Measurements from ENCODE around the gene SFTPB.

The SFTPB gene

DNA sequence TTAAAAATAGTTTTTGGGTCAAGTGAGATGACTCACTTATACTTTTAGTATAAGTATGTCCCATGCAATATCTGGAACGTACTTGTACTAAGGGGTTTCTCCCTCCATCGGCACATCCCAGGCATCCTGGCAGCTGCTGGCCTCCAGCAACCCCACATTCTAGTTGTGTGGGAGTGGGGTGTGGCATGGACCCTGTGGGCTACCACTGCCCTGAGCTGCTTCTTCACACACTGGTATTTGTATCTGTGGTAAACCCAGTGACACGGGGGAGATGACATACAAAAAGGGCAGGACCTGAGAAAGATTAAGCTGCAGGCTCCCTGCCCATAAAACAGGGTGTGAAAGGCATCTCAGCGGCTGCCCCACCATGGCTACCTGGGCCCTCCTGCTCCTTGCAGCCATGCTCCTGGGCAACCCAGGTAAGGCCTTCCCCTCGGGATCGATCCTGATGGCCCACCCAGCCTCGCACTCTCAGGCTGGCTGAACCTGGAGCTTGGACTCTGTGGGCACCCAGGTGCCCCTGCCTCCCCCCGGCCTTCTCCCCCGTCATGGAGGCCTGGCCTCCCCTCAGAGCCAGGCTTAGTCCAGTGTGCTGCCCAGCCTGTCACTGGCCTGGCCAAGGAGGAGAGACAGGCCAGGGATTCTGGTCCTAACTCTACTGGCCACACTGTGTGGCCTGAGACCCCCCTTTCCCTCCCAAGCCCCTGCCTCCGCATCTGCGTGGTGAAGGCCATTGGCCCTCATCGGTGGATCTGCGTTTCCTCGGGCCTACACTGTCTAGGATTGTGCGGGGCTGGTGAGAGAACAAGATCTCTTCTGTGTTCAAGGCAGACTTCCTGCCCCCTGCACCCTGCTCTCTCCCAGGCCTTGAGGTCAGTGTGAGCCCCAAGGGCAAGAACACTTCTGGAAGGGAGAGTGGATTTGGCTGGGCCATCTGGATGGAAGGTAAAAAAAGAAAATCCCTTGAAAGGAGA, 26.3 kb upstream of the SFTPB start, which contains the start of gene GNLY:
Gene GNLY, plus strand, starts transcription at position 307 of the 974 bp plus-strand sequence. Its CDS starts 61 bp downstream, at position 368.
- no peaks in the 10 kb centered on the region for H3K4me1 ChIP-seq (ENCODE audit: control insufficient read depth in 1 of 2, insufficient read depth in 2 of 2, low read length in 2 of 2)
- H3K9me3 ChIP-seq (ENCODE audit: control insufficient read depth in 1 of 2, low read length in 2 of 2) = no peaks in the 10 kb centered on the region
- no peaks in the 10 kb centered on the region for H3K27me3 ChIP-seq (ENCODE audit: control insufficient read depth in 1 of 2, insufficient read depth in 2 of 2, low read length in 2 of 2)
- H3K4me3 ChIP-seq (ENCODE audit: low read depth in 1 of 2, low read length in 2 of 2) = no peak within 1 kb of the TSS
- no peak within 1 kb of the TSS for H3K9ac ChIP-seq (ENCODE audit: low read depth in 1 of 2, low read length in 2 of 2)
- H3K36me3 ChIP-seq (ENCODE audit: control insufficient read depth in 1 of 2, insufficient read depth in 2 of 2, low read length in 2 of 2) = no peaks in the 10 kb centered on the region
- H3K27ac ChIP-seq (ENCODE audit: low read depth, low read length) = no peak within 1 kb of the TSS

GRCh38 chr2:85692039-85692645, 24.1 kb upstream of the SFTPB start:
- H3K27me3 ChIP-seq (ENCODE audit: control insufficient read depth in 1 of 2, insufficient read depth in 2 of 2, low read length in 2 of 2) = no peaks in the 10 kb centered on the region
- H3K27ac ChIP-seq (ENCODE audit: low read depth, low read length) = no peak overlapping the region
- no peaks in the 10 kb centered on the region for H3K9me3 ChIP-seq (ENCODE audit: control insufficient read depth in 1 of 2, low read length in 2 of 2)
- no peaks in the 10 kb centered on the region for H3K36me3 ChIP-seq (ENCODE audit: control insufficient read depth in 1 of 2, insufficient read depth in 2 of 2, low read length in 2 of 2)
- H3K9ac ChIP-seq (ENCODE audit: low read depth in 1 of 2, low read length in 2 of 2) = no peak overlapping the region
- H3K4me3 ChIP-seq (ENCODE audit: low read depth in 1 of 2, low read length in 2 of 2) = no peak overlapping the region
- H3K4me1 ChIP-seq (ENCODE audit: control insufficient read depth in 1 of 2, insufficient read depth in 2 of 2, low read length in 2 of 2) = no peaks in the 10 kb centered on the region

- H3K36me3 ChIP-seq (ENCODE audit: control insufficient read depth in 1 of 2, insufficient read depth in 2 of 2, low read length in 2 of 2) = no peaks in the 10 kb centered on the region
These were observed 22.9 kb upstream of the SFTPB start for GRCh38 chr2:85690932-85691331.

GRCh38 chr2:85684806-85685205, 16.8 kb upstream of the SFTPB start:
- Histone ChIP-seq H3K27ac (ENCODE audit: low read depth, low read length) (no peak overlapping the region), H3K4me1 (ENCODE audit: control insufficient read depth in 1 of 2, insufficient read depth in 2 of 2, low read length in 2 of 2) (no peaks in the 10 kb centered on the region), H3K27me3 (ENCODE audit: control insufficient read depth in 1 of 2, insufficient read depth in 2 of 2, low read length in 2 of 2) (no peaks in the 10 kb centered on the region), H3K9me3 (ENCODE audit: control insufficient read depth in 1 of 2, low read length in 2 of 2) (no peaks in the 10 kb centered on the region), H3K9ac (ENCODE audit: low read depth in 1 of 2, low read length in 2 of 2) (no peak overlapping the region), H3K36me3 (ENCODE audit: control insufficient read depth in 1 of 2, insufficient read depth in 2 of 2, low read length in 2 of 2) (no peaks in the 10 kb centered on the region), H3K4me3 (ENCODE audit: low read depth in 1 of 2, low read length in 2 of 2) (no peak overlapping the region)

More at GRCh38 chr2:85690932-85691331, 22.9 kb upstream of the SFTPB start:
- Histone ChIP-seq H3K27ac (ENCODE audit: low read depth, low read length) (no peak overlapping the region), H3K4me1 (ENCODE audit: control insufficient read depth in 1 of 2, insufficient read depth in 2 of 2, low read length in 2 of 2) (no peaks in the 10 kb centered on the region), H3K9me3 (ENCODE audit: control insufficient read depth in 1 of 2, low read length in 2 of 2) (no peaks in the 10 kb centered on the region), H3K9ac (ENCODE audit: low read depth in 1 of 2, low read length in 2 of 2) (no peak overlapping the region), H3K4me3 (ENCODE audit: low read depth in 1 of 2, low read length in 2 of 2) (no peak overlapping the region), H3K27me3 (ENCODE audit: control insufficient read depth in 1 of 2, insufficient read depth in 2 of 2, low read length in 2 of 2) (no peaks in the 10 kb centered on the region)

DNA sequence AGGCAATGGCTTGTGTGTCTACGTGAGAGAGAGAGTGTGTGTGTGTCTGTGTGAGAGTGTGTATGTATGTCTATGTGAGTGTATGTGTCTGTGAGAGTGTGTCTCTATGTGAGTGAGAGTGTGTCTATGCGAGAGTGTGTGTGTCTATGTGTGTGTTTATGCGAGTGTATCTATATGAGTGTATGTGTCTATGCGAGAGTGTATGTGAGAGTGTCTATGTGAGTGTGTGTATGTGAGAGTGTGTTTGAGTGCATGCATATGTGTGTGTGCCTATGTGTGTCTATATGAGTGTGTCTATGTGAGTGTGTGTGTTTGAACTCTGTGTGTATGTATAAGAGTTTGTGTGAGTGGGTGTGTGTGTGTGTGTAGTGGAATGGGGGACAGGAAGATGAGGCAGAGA, 16.4 kb upstream of the SFTPB start:
- H3K9me3 ChIP-seq (ENCODE audit: control insufficient read depth in 1 of 2, low read length in 2 of 2) = no peaks in the 10 kb centered on the region
- no peak overlapping the region for H3K4me3 ChIP-seq (ENCODE audit: low read depth in 1 of 2, low read length in 2 of 2)
- H3K36me3 ChIP-seq (ENCODE audit: control insufficient read depth in 1 of 2, insufficient read depth in 2 of 2, low read length in 2 of 2) = no peaks in the 10 kb centered on the region
- no peak overlapping the region for H3K27ac ChIP-seq (ENCODE audit: low read depth, low read length)
- H3K9ac ChIP-seq (ENCODE audit: low read depth in 1 of 2, low read length in 2 of 2) = no peak overlapping the region
- H3K27me3 ChIP-seq (ENCODE audit: control insufficient read depth in 1 of 2, insufficient read depth in 2 of 2, low read length in 2 of 2) = no peaks in the 10 kb centered on the region
- no peaks in the 10 kb centered on the region for H3K4me1 ChIP-seq (ENCODE audit: control insufficient read depth in 1 of 2, insufficient read depth in 2 of 2, low read length in 2 of 2)

- H3K27ac ChIP-seq (ENCODE audit: low read depth, low read length) = no peak overlapping the region
These were observed 14.4 kb upstream of the SFTPB start for GRCh38 chr2:85682378-85682777.

DNA sequence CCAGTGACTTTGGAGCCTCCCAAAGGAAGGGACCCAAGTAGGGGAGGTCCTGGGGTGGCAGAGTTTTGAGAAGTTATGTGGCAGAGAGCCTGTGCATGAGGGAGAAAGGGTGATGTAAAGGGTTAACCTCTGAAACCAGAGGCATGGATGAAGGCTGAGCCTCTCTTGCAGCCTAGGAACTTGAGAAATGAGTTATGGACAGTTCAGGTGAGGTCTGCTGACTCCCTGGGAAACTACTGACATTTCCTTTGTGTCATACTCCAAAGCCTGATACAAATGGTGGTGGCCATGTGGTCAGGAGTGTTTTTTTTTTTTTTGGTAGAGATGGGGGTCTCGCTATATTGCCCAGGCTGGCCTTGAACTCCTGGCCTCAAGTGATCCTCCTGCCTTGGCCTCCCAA, 13.8 kb upstream of the SFTPB start:
- Histone ChIP-seq H3K27me3 (ENCODE audit: control insufficient read depth in 1 of 2, insufficient read depth in 2 of 2, low read length in 2 of 2) (no peaks in the 10 kb centered on the region), H3K36me3 (ENCODE audit: control insufficient read depth in 1 of 2, insufficient read depth in 2 of 2, low read length in 2 of 2) (no peaks in the 10 kb centered on the region), H3K27ac (ENCODE audit: low read depth, low read length) (no peak overlapping the region), H3K4me3 (ENCODE audit: low read depth in 1 of 2, low read length in 2 of 2) (no peak overlapping the region), H3K9me3 (ENCODE audit: control insufficient read depth in 1 of 2, low read length in 2 of 2) (no peaks in the 10 kb centered on the region), H3K9ac (ENCODE audit: low read depth in 1 of 2, low read length in 2 of 2) (no peak overlapping the region), H3K4me1 (ENCODE audit: control insufficient read depth in 1 of 2, insufficient read depth in 2 of 2, low read length in 2 of 2) (peaks cover 8 to 9% of the 10 kb centered on the region in 2 donors)

More at GRCh38 chr2:85682378-85682777, 14.4 kb upstream of the SFTPB start:
- Histone ChIP-seq H3K9ac (ENCODE audit: low read depth in 1 of 2, low read length in 2 of 2) (no peak overlapping the region), H3K4me1 (ENCODE audit: control insufficient read depth in 1 of 2, insufficient read depth in 2 of 2, low read length in 2 of 2) (peaks cover 8 to 9% of the 10 kb centered on the region in 2 donors), H3K27me3 (ENCODE audit: control insufficient read depth in 1 of 2, insufficient read depth in 2 of 2, low read length in 2 of 2) (no peaks in the 10 kb centered on the region), H3K4me3 (ENCODE audit: low read depth in 1 of 2, low read length in 2 of 2) (no peak overlapping the region), H3K9me3 (ENCODE audit: control insufficient read depth in 1 of 2, low read length in 2 of 2) (no peaks in the 10 kb centered on the region), H3K36me3 (ENCODE audit: control insufficient read depth in 1 of 2, insufficient read depth in 2 of 2, low read length in 2 of 2) (no peaks in the 10 kb centered on the region)

DNA sequence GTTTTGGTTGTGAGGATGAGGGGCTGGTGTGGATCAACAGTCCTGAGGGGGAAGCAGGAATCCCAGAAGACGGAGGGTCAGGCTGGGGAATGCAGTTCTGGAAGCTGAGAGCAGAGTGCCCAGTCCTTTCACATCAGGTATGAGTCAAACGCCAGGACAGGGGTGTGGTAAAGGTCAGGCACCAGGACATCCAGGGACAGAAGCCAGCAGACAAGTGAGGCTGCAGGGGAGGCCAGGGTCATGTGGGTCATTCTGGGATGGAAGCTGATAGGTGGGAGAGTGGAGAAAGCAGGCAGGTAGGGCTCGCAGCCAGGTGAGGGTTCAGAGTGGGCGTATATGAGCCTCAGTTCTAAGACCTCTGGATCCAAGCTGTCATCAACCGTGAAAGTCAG, 13.4 kb upstream of the SFTPB start:
- Histone ChIP-seq H3K9me3 (ENCODE audit: control insufficient read depth in 1 of 2, low read length in 2 of 2) (no peaks in the 10 kb centered on the region), H3K27ac (ENCODE audit: low read depth, low read length) (no peak overlapping the region), H3K4me3 (ENCODE audit: low read depth in 1 of 2, low read length in 2 of 2) (no peak overlapping the region), H3K4me1 (ENCODE audit: control insufficient read depth in 1 of 2, insufficient read depth in 2 of 2, low read length in 2 of 2) (peaks cover 8 to 9% of the 10 kb centered on the region in 2 donors), H3K9ac (ENCODE audit: low read depth in 1 of 2, low read length in 2 of 2) (no peak overlapping the region), H3K27me3 (ENCODE audit: control insufficient read depth in 1 of 2, insufficient read depth in 2 of 2, low read length in 2 of 2) (no peaks in the 10 kb centered on the region), H3K36me3 (ENCODE audit: control insufficient read depth in 1 of 2, insufficient read depth in 2 of 2, low read length in 2 of 2) (no peaks in the 10 kb centered on the region)

DNA sequence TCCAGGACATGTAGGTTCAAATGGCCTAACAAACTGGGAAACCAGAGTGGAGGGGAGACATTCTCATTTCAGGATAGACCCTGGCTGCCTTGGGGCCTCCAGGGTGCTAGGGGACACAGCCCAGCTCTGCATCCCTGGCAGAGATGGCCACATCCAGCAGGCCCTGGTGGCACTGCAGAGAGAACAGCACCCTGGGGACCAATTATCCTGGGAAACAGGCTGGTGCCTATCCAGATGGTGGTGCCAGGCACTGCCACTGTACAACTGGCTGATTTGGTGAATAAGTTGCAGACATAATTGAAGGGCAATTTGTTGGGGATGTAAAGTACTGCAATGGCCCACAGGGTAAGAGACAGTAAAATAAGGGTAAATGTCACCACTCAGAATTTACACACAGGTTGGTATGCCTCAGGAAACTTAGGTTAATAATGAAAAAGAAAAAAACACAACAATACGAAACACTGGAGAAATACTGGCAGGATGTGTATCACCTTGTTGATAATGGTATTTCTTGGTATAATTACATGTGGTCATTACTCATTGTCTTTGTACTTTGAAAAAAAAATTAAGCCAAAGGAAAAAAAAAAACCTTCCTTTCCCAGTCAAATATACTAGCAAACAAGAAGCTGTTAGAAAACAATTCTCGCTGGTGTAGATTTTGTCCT, 12.8 kb upstream of the SFTPB start:
- H3K9me3 ChIP-seq (ENCODE audit: control insufficient read depth in 1 of 2, low read length in 2 of 2) = no peaks in the 10 kb centered on the region
- H3K27ac ChIP-seq (ENCODE audit: low read depth, low read length) = no peak overlapping the region
- H3K4me1 ChIP-seq (ENCODE audit: control insufficient read depth in 1 of 2, insufficient read depth in 2 of 2, low read length in 2 of 2) = peaks cover 8 to 9% of the 10 kb centered on the region in 2 donors
- H3K4me3 ChIP-seq (ENCODE audit: low read depth in 1 of 2, low read length in 2 of 2) = no peak overlapping the region
- H3K36me3 ChIP-seq (ENCODE audit: control insufficient read depth in 1 of 2, insufficient read depth in 2 of 2, low read length in 2 of 2) = no peaks in the 10 kb centered on the region
- no peak overlapping the region for H3K9ac ChIP-seq (ENCODE audit: low read depth in 1 of 2, low read length in 2 of 2)
- no peaks in the 10 kb centered on the region for H3K27me3 ChIP-seq (ENCODE audit: control insufficient read depth in 1 of 2, insufficient read depth in 2 of 2, low read length in 2 of 2)
